GM19467 (cell line): ENCODE data around the gene FEM1C.

ENCODE experiments used
- ATAC-seq: cut with Tn5 transposase; IDR thresholded peaks from one replicate; pipeline ENCODE4 v1.9.1; 2021; ENCODE audit warnings: mild to moderate bottlenecking, moderate library complexity; ENCODE audit not compliant: unreplicated experiment

Gene FEM1C, protein sequence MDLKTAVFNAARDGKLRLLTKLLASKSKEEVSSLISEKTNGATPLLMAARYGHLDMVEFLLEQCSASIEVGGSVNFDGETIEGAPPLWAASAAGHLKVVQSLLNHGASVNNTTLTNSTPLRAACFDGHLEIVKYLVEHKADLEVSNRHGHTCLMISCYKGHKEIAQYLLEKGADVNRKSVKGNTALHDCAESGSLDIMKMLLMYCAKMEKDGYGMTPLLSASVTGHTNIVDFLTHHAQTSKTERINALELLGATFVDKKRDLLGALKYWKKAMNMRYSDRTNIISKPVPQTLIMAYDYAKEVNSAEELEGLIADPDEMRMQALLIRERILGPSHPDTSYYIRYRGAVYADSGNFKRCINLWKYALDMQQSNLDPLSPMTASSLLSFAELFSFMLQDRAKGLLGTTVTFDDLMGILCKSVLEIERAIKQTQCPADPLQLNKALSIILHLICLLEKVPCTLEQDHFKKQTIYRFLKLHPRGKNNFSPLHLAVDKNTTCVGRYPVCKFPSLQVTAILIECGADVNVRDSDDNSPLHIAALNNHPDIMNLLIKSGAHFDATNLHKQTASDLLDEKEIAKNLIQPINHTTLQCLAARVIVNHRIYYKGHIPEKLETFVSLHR

DNA sequence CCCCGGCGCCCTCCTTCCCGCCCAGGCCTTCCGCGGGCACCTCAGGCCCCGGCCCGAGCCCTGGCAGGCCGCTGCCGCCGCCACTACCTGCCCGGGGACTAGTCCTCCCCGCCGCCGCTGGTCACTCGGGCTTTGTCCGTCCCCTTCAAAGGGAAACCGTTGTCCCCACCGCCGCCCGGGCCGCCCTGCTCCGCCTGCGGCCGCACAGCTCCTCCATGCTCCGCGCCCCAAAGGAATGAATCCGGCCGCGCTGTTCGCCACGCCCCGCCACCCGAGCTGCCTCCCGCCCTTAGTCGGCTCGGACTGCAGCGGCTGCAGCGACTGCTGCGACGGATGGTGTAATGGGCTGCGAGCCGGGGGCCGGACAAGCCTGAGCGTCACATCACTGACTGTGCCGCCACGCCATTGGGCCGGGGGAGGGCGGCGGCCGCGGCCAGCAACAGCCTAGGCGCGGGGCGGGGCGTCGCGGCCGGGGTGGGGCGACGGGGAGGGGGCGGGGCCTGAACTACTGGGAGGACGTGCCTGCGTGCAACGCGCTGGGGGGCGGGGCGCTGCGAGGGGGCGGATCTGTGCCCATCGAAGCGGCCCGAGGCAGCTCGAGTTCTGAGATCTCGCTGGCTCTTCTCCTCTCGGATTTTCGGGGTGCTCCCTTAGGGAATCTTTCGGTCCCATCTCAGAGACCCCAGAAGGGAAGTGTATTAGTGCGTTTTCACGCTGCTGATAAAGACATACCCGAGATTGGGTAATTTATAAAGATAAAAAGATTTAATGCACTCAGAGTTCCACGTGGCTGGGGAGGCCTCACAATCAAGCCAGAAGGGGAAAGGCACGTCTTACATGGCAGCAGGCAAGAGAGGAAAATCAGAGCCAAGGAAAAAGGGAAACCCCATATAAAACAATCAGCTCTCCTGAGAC is at the start of gene FEM1C:
Gene FEM1C (minus strand): TSS at position 340 of the 915 bp plus-strand sequence. CDS start 1,282 bp downstream, outside the sequence.
- ATAC-seq: peak; percentile 98

DNA sequence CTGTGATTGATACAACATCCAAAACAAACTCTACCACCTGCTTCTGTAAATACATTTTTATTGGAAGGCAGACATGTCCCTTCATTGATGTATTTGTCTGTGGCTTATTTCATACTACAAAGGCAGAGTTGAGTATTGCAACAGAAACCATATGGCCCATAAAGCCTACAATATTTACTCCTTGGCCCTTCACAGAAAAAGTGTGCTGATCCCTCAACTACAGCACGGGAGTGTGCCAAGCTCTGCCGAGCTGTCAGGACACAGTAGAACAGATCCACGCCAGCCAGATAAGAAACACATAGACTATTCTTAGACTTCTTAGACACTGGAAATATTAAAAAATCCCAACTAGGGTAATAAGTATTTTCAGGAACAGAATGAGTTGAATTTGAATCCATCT is 44.5 kb upstream of the FEM1C start:
- no peak for ATAC-seq

DNA sequence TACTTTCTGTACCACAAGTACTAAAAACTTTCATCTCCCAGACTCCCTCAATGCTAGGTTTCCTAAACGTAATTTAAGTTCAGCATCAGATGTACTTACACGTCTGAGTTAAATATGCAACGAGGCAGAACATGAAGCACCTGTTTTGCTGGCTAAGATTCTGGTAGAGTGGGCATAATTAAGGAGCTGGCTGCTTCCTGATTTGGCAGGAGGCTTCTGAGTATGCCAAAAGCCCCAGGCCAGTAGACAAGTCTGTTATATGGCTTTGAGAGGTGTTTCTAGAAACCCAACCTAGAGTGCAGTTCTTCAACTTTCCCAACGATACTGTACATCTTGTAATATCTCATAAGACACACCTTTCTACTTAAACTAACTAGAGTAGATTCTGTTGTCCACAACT is 44.1 kb upstream of the FEM1C start:
- ATAC-seq: no peak

DNA sequence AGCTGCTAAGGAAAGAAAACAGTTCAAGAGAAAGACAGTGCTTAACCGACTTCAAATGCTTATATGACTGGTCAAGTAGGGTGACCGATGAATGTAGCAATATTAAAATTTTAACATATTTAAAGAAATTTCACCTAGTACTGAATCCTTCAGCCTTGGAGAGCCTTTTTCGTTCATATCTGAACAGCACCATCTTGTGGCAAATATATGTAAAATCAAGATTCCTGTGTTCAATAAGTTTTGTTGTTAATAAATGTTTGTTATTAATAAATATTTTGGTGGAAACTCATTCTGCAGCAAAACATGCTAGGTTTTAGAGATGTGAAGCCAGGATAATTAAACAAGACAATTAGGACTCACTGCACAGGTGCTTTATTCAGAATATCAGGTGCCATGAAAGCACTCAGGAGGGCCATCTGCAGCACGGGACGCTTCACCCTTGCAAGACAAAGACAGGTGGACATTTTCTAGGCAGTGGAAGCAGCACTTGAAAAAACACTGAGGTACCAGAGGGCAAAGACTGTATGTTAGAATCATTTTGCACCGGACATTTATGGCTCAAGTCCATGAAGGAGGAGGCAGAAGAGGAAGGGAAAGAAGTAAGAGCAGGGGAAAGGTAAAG is 42.1 kb upstream of the FEM1C start:
- ATAC-seq: no peak

DNA sequence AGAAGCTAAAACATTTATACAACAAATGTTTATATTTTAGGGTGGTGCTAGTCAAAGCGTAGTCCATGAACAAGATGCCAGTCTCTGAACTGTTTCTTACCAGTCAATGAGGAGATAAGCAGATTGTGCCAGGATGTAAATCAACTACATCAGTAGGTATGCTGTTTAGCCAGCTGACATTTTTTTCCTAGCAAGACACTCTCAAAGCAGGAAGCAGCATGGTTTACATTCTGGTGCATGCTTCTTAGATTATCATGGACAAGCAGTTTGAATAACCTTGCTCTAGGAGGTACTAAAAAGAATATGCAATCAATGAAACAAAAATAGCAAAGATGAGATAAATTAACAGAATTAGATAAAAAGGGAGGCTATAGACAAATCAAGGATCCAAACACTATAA is 40.7 kb upstream of the FEM1C start:
- ATAC-seq: no peak

DNA sequence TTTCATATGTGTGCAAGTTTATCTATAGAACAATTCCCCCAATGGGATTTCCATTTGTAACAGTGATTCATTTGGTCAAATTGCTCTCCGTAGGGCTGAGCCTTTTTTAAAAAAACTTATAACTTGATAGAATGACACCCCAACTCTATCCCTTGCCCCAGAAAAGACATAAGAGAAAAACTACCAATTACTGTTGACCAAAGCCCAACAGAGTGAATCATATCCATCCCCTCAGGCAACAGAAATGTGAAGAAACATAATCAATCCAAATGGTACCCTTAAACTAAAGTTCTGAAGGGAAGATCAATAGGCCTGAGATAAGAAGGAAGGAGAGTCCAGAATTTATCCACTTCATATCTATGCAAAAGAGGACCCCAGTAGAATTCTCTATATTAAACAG is 39.9 kb upstream of the FEM1C start:
- no peak for ATAC-seq

DNA sequence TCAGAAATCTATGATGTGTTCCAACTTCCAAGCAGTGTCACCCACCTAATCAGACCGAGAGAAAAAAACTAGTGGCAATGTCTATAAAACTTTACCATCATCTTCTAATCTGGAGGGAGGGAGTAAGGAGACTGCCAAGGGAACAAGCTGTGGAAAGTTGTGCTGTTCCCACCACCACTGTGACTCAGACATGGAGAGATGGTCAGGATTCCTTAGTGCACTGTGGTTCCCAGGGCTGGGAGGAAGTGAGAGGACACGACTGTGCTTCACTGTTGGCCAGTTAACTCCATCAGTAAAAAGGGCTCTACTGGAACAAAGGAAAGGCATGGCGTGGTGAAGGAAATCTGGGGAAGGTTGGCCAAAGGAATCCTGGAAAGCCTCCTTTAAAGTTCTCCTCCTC is 38.9 kb upstream of the FEM1C start:
- no peak for ATAC-seq

DNA sequence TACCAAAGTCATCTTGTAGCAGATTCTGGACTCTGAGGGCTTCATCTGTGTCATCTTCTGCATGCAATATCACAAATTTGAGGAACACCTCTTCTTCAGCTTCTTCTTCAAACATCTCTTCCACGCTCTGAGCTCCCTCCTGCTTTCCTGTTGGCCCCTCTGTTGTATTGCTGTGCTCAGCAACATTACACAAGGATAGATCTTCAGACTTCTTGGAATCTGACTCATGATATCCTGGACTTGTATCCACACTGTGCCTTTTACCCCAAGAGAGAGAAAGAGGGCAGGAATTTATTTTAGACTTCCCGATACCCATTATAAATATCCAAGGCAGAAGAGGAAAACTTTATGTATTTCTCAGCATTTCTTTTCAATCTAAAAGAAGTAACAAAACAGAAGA is 36.4 kb upstream of the FEM1C start:
- no peak for ATAC-seq

DNA sequence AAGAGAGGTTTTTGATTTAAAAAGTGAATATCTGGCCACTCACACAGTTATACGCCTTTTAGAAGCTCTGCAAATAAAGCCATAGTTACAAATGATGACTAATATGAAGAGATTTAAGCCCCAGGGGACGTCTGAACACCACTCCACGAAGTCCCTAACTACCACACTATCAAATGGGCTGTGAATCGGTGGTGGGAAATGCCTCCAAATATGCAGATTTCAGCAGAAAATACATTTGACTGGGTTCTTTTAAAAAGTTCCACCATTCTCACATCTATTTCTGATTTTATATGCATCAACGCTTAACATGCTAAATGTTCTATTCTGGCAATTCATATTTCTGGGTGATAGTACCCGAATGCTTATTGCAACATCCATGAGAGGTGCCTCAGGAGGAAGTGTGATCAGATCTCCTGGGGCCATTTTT is 35.2 kb upstream of the FEM1C start:
- ATAC-seq: peak; percentile 68

DNA sequence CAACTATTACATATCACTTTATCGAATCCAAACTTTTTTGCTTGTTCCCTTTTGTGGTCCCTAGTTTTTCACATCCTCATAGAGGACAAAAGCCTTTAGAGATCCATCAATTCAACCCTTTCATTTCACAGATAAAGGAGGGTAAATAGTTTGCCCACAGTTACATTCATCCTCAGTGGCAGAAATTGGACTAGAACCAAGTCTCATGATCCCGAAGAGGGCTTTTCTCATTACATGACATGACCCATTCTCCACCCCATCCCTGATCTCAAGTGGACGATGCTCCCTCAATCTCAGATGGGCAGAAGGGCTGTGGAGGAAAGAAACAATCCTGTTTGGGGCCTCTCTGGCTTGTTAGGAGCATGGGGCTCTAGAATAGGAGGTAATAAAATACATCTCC is 34.6 kb upstream of the FEM1C start:
- ATAC-seq: no peak

DNA sequence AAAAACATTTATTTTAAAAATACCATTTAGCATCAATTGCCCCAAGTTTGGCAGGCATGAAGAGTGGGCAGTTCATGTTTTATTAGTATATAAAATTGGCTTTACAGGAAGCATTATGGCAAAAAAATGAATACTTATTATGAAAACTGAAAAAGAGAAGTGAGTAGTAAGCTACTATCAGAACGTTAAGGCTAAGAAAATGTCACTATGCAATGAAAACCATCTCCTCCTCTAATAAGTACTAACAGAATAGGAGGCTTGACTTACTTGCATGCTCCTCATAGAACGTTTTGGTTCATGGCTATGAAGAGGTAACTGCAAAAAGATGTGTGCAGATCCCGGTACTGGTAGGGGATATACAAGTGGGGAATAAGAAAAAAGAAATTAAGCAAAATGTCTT is 34.1 kb upstream of the FEM1C start:
- peak; percentile 41 for ATAC-seq

DNA sequence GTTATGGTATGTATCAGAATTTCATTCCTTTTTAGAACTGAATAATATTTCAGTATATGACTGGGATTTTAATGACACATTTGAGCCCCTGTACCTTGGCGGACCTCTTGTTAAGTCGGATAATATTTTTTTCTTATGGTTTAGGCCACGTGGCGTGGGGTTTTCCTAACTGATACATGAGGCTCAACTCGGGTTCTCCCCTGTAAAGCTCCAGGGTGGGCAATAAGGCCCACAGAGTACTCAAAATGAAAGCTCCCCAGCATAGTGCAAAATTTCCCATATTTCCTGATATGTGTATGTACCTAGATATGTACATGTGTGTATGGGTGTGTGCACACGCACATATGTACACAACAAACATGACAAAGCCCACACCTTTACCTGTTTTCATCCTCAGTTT is 33.2 kb upstream of the FEM1C start:
- ATAC-seq: no peak

DNA sequence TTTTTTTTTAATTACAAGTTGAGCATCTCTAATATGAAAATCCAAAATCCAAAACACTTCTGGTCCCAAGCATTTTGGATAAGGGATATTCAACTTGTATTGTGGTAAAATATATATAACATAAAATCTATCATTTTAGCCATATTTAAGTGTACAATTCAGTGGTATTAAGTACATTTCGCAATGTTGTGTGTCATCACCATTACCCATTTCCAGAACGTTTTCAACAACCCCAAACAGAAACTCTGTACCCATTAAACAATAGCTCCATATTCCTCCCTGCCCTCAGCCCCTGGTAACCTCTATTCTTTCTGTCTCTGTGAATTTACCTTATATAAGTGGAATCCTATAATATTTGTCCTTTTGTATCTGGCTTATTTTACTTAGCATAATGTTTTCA is 32.8 kb upstream of the FEM1C start:
- no peak for ATAC-seq

DNA sequence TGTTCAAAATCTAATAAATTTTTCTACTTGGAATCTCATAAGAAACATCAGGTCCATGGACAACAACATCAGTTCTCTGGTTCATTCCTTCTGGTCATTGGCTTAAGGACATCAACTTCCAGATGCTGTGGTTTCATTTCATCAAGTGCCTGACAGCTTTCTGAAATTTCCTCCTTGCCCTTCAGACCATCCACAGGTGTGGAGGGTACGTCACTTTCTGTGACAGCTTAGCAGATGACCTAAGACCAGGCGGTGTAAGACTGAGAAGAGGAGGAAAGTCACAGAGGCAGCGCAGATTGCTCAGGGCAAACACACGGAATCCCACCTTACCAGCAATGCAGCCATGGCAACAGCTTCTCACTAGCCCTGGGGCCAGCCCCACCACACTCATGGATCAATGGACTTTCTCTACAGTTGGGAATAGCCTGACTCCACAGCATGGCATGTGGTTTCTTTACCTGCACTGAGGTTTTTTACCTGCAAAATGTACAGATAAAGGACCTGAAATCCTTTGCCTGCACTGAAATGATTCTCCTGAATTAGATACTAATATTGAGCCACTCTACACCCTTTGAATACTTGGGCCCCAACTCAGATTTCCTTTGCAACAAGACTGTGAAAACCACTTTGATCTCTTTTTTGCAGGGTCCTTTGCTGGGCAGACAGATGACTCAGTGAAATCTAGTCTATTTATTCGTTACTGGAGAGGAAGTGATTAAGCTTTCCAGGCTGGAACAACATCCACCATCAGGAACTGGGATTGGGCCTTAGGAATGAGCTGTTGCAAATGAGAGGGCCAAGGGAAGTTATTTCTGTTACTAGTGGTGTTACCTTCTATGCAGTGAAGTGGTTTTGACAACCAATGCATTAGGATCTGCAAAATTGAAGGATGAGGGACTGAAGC is 30.8 kb upstream of the FEM1C start:
- ATAC-seq: no peak

DNA sequence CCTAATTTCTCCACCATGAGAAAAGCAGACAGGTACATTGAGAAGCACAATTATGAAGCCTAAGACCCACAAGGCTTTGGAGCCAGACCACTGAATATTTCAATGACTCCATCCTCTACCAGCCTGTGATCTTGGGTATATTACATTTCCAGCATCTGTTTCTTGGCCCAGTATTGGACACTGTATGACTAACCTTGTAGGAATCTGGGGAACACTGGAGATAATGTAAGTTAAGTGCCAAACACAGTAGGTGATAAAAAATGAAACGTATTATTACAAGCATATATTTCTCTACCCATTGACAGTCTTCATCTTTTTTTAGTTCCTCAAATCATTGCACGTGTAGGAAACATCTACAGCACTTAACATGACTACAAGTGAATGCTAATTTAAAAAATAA is 28.6 kb upstream of the FEM1C start:
- no peak for ATAC-seq

DNA sequence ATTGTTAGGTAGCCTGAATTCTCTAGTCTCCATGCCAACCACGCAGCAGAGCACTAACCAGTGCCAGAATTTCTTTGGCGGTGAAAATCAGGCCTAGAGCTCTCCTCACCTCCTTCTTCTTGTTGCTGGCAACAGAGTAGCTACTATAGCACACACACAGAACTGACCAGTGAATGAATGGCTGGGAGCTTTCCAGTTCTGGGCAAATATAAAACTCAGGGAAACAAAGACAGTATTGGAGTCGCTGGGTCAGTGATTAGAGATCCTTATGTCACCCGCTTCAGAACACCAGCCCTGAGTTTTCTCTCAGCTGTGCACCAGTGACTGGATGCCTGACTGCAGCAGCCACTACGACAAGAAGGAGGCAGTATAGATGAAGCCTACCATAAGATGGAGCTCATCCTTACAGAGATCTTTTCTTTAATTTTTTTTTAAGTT is 26.9 kb upstream of the FEM1C start:
- no peak for ATAC-seq

DNA sequence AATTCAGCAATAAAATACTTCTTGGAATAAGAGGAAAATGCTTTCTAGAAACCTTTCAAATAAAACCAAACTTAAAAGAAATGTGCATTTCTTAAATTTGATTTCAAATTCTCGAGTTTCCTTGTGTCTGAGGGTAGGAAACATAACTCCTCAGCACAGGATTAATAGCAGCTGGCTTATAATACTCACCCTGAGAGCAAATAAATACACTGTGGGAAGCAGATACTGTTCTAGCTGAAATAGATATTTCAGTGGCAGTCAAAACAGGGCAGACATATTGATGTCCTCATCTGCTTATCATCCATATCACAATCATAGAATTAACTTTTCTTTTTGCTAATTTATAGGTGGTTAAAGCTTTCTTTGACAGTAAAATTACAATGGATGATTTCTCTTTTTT is 24.1 kb upstream of the FEM1C start:
- no peak for ATAC-seq

DNA sequence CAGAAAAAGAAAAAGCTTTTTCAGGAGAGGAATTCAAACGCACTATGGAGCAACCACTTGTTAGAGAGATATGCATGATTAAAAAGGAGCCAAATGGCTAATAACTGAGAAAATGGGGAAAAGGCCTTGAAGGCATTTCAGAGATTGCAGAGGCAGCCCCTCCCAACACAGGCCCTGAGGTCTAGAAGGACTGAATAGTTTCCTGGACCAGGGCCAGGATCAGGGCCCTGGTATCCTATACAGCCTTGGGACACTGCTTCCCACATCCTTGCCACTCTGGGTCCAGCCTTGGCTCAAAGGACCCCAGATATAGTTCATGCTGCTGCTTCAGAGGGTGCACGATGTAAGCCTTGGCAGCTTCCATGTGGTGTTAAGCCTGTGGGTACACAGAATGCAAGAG is 20.7 kb upstream of the FEM1C start:
- no peak for ATAC-seq

DNA sequence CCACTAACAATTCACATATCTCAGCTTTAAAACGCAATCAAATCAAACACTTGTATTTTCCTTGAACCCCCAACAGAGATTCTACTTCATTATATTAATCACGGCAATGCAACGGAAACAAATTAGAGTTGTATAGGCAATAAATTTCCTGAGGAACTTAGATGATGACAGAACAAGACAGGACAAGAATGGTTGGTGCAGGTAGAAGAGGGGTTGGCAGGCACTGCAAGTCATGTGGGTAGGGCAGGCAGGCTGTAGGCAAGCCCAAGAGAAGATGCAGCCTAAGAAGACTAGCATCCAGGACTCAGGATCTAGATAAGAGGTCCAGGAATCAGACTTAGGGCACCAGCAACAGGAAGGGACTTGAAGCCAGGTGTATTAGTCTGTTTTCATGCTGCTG is 16.6 kb upstream of the FEM1C start:
- no peak for ATAC-seq

DNA sequence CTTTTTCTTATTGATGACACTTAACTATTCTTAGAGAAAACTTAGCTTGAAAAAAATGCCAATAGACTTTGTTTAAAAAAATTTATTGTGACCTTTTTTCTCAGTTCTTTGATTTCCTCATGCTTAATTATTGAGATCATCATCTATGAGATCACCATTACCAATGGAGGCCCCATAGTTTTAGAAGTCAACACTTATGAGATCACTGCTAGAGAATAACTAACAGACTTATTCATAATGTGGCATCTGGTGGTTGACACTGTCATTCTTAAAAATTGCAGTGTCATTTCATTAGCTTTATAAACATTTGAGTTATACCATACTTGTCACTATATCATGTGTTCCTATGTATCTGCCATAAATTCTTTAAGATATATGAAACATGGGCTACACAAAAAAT is 14.9 kb upstream of the FEM1C start:
- ATAC-seq: no peak
